NCI-H510A (cell line): ENCODE data around the gene ILF2.
A peak's percentile ranks its signal among the peaks of the same experiment; 100 is the strongest.
"Not testable (repeated sequence)": the region's sequence is repeated elsewhere in the genome, so short reads cannot be mapped to it uniquely, and the experiment has no call there.

ENCODE experiments used
- DNase-seq: peaks from one replicate; lab custom pipeline; 2025; lab: John Stamatoyannopoulos, UW

The ILF2 gene

GRCh38 chr1:153679337-153680119 is 8.7 kb upstream of the ILF2 start:
- no peak for DNase-seq

GRCh38 chr1:153678519-153679336 is 7.9 kb upstream of the ILF2 start, which contains the start of gene NPR1:
Gene NPR1, plus strand, starts transcription at chr1:153678688. Its CDS starts 421 bp downstream, at chr1:153679109.
- no peak for DNase-seq

- no peak for DNase-seq
Observed at GRCh38 chr1:153677718-153678518, 7.1 kb upstream of the ILF2 start.

GRCh38 chr1:153673511-153673910 is 2.7 kb upstream of the ILF2 start:
- no peak for DNase-seq

GRCh38 chr1:153671628-153672353 is 998 bp upstream of the ILF2 start:
- DNase-seq: not testable (repeated sequence)

- no peak for DNase-seq
Observed at GRCh38 chr1:153670257-153670858, 435 bp downstream of the ILF2 start.

GRCh38 chr1:153669606-153670005 is 1.2 kb downstream of the ILF2 start:
- DNase-seq: no peak

- not testable (repeated sequence) for DNase-seq
Observed at GRCh38 chr1:153668672-153669071, 2.1 kb downstream of the ILF2 start.

- no peak for DNase-seq
Observed at GRCh38 chr1:153667439-153667838, 3.4 kb downstream of the ILF2 start.

GRCh38 chr1:153663211-153663610 is 7.6 kb downstream of the ILF2 start:
- no peak for DNase-seq

GRCh38 chr1:153662269-153662668 is 8.5 kb downstream of the ILF2 start:
- DNase-seq: no peak

GRCh38 chr1:153661111-153661708 is 9.6 kb downstream of the ILF2 start:
- no peak for DNase-seq

GRCh38 chr1:153659656-153660055 is 11.1 kb downstream of the ILF2 start:
- DNase-seq: no peak

GRCh38 chr1:153659175-153659534 is 11.6 kb downstream of the ILF2 start:
- DNase-seq: no peak

GRCh38 chr1:153658400-153659174 is 12.2 kb downstream of the ILF2 start, which contains the start of gene SNAPIN:
Gene SNAPIN, plus strand, starts transcription at chr1:153658703. Its CDS starts 41 bp downstream, at chr1:153658744.
- DNase-seq: peak; percentile 81

GRCh38 chr1:153655333-153655732 is 15.5 kb downstream of the ILF2 start:
- DNase-seq: peak; percentile 50

GRCh38 chr1:153652805-153653500 is 17.8 kb downstream of the ILF2 start:
- no peak for DNase-seq

- no peak for DNase-seq
Observed at GRCh38 chr1:153651771-153652170, 19.0 kb downstream of the ILF2 start.

GRCh38 chr1:153649863-153650235 is 20.9 kb downstream of the ILF2 start:
- DNase-seq: peak; percentile 15
